SK-N-SH treated with all-trans-retinoic acid at 6 μM for 48 hours (cell line): Measurements from ENCODE around the gene PCSK9.

Experiments
- ARNTL ChIP-seq: fragments of 450-650 bp; formaldehyde crosslinking; IDR thresholded peaks from 2 replicates; pipeline ENCODE4 v1.5.0; 2020; ENCODE audit warnings: low read depth, mild to moderate bottlenecking, moderate library complexity, borderline replicate concordance
- ESRRG ChIP-seq: fragments of 250-450 bp; sonication (Bioruptor Pico); IDR thresholded peaks from 2 replicates; pipeline ENCODE4 v1.6.1; 2021; ENCODE audit warnings: mild to moderate bottlenecking
- TF ChIP-seq, protein P1 (sequence below): fragments of 250-450 bp; sonication (Bioruptor Pico); IDR thresholded peaks from 2 replicates; pipeline ENCODE4 v1.5.1; 2020; ENCODE audit warnings: low read depth, mild to moderate bottlenecking, moderate library complexity

DNA sequence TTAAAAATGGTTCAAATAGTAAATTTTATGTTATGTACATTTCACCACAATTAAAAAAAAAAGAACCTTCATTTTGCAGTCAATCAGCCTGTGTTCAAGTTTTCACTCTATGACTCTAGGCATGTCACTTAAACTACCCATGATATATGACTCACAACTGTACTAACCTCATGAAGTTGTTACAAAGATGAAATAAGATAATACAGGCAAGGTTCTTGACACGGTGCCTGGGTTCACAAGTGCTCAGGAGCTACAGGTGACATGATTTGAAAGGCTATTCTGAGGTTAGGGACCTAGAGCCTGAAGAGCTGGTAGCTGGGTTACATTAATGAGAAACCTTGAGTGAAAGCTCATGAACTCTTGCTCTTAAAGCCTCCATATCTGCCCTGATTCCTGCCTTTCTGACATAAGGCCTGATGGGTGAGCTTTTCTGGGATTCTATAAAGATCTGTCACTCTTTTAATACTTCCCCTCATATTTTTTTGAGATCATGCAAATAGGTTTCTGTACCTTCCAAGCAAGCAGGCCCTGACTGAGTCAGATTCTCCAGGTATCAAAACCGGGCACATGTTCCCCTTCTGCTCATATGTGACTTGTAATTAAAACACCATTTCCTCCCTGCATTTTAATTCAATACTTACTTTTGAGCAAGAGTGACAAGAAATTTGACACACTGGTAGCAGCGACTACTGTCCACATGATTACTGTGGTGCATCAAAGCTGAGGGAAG lies 34.0 kb downstream of the PCSK9 start:
- TF ChIP-seq ARNTL (CRISPR knock-in tag) = no peak
- TF ChIP-seq, protein P1, sequence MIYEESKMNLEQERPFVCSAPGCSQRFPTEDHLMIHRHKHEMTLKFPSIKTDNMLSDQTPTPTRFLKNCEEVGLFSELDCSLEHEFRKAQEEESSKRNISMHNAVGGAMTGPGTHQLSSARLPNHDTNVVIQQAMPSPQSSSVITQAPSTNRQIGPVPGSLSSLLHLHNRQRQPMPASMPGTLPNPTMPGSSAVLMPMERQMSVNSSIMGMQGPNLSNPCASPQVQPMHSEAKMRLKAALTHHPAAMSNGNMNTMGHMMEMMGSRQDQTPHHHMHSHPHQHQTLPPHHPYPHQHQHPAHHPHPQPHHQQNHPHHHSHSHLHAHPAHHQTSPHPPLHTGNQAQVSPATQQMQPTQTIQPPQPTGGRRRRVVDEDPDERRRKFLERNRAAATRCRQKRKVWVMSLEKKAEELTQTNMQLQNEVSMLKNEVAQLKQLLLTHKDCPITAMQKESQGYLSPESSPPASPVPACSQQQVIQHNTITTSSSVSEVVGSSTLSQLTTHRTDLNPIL (CRISPR knock-in tag) = no peak
- no peak for TF ChIP-seq ESRRG (CRISPR knock-in tag)
